GM10847 (cell line): ENCODE data around the gene SH3PXD2A.

Source experiments
- POLR2A ChIP-seq: IDR thresholded peaks from 2 replicates; pipeline ENCODE4 v1.6.1; 2011; ENCODE audit not compliant: insufficient read length; ENCODE audit errors: extremely low read depth

SH3PXD2A gene

DNA sequence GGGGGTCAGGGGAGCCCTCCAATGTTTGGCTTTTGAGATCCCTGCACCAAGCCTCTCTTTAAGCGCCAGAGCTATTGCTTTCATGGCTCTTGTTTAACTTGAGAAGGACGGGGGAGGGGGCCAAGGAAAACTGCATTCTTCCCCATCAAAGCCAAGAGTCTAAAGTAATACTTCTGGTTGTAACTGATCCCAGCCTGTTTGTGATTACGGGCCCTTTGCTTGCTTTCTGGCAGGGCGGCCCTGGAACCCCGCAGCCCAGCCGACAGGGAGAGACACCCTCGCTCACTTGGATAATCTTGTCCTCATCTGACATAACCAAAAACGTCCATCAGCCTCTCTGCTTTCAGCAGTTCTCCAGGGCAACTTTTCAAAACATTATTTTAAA is 207.1 kb downstream of the SH3PXD2A start:
- TF ChIP-seq POLR2A = no peak

DNA sequence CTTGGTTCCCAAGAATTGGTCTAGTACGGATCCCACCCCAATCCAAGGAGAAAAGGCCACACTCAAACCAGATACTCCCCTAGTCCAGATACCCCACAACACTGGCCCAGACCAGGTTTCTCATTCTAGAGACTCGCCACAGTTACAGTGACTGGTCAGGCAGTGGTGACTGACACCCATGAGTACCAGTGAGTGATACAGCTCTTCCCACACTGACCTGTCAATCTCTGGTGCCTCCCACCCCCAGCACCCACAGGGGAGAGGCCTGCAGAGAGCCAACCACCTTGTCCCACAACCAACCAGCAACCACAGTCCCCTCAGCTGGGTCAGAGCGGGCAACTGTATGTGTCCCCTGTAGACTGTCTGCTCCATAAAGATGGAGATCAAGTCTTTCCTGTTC is 209.1 kb downstream of the SH3PXD2A start:
- TF ChIP-seq POLR2A = no peak

DNA sequence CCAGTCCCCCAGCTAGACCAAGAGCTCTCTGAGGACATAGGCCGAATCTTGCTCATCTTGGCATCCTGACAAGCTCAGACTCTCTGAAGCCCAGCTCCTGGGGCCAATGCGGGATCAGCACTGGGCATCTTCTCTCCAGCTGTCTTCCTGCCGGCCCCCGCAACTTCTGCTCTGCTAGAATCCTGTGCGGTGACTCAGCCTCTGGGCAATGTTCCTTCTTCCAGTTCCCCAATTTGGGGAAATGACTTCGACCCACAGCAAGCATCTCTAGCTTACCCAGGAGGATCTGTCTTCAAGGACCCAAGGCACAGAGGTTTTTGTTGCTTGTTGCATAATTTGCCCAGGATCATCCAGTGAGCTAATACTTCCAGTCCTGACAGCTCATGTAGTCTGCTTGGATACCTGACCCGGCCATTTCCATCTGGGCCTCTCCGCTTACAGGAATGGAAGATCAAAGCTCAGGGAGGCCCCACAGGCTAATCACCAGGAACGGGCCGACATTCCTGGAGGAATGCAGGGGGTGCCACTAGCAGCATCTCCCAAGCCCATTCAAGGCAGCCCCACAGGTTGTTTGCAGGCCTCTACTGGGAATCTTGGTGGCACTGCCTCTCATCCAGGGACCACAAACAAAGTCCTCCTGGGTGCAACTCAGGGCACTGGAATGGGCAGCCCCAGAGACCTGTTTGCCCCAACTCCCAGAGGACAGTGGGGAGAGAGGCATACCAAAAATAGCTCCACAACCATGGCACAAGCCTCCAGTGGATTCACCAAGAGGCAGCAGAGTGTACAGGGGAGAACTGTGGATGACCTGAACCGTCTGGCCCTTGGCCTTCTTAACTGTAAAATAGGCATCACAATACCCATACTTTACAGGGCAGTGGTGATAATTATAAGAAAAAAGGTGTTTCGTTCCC is 210.0 kb downstream of the SH3PXD2A start:
- no peak for TF ChIP-seq POLR2A

DNA sequence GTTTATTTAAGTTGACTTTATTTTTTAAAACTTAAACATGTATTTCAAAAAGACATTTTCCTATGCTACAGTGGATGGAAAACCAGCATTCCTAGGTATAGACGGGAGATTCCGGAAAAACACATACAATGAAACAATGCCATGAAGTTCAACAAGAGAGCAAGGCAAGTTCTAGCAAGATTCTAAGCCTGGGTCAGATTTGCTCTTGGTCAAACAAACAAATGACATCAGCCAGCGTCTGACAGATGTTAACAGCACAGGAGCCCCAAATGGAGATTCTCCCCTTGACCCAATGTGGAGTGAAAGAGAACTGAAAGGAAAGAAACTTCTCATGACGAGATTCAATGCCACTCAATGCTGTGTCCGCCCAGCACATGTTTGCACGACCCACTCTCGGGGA is 212.0 kb downstream of the SH3PXD2A start:
- TF ChIP-seq POLR2A = no peak

DNA sequence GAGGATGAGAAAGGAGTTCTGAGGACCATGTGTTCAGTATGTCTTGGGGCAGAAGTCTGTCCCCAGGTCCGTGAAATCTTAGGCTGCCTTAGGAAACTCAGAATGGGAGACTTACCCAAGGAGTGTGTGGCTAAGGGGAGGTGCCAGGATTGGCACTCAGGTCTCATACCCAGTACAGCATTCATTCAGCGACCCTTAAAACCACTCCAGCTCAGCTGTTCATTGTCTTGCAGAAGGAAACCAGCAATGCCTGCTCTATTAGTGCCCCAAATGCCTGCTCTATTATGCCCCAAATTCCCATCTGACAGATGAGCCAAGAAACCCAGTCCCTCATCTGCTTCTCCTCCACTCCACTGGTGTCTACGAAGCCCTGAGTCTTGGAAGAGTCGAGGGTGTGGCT is 214.1 kb downstream of the SH3PXD2A start:
- TF ChIP-seq POLR2A = no peak

DNA sequence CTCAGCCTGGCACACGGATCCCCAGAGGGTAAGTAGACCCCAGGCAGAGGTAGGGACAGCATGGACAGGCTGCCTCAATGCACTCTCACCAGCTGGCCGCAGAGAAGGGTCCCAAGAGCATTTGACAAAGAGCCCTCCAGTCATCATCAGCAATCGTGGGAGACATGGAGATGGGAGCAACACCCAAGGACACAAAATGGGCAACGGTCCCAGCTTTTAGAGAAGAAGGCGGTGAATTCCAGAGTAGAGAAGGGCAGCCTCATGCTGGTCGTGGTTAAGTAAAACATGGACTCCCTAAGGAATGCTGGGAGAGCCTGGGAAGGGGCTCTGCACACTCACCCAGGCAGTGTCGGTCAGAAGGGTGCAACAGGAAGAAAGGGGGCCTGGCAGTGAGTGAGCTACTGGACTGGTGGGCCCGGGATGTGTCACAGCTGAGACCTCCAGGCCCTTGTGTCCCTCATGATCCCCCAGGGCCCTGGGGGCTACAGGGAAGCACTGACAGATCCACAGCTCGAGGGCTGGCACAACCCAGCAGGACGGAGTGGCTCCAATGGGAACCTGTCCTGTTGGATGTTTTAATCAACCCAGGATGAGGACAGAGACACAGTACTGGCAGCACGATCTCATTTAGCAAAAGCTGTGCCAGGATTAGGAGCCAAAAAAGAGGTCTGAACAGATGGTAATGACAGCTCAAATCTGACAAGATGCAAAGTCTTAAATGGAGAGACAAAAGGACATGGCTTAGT is 214.8 kb downstream of the SH3PXD2A start:
- TF ChIP-seq POLR2A = no peak

DNA sequence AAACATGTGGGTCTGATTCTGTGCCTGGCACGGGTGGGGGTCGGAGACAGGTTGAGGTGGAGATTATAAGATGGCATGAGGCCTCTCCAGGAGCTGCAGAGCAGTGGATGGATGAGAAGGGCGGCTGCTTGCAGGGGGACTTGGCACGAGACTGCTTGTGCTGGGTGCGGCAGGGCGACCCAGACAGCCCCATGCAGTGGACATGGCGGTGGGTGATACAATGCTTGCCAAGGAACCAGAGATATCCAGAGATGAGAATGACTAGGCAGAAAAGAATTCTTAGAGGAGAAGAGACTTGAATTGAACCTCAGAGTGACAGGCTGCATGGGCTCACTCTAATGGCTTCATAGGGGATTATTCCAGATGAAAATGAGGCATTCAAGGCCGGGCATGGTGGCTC is 216.4 kb downstream of the SH3PXD2A start:
- TF ChIP-seq POLR2A = no peak

DNA sequence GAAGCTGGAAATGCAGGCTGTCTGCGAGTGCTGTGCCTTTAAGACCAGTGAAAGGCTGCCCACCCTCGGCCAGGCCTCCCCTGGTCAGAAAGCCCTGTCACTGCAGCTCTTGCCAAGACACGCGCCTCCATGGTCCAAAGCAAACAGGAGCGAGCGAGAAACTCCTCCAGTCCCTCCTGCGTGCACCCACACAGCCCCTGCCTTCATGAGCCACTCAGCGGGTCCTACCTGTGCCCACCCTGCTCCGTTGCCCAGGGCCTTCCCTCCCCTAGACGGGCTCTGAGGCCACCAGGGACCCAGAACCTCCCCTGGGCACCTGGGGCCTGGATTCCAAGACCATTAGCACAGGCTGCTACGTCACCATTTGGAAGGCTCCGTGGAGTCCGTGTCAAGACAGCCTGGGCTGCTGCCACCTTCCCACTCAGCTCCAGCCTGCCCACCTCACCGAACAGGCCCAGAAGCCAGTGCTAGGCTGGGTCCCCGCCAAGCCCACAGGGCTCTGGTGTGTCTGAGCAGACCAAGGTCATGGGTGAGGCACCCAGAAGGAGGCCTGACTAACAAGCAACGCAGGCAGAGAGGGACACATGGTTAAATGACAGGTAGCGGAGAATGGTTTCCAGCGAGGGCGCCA is 217.3 kb downstream of the SH3PXD2A start:
- no peak for TF ChIP-seq POLR2A

DNA sequence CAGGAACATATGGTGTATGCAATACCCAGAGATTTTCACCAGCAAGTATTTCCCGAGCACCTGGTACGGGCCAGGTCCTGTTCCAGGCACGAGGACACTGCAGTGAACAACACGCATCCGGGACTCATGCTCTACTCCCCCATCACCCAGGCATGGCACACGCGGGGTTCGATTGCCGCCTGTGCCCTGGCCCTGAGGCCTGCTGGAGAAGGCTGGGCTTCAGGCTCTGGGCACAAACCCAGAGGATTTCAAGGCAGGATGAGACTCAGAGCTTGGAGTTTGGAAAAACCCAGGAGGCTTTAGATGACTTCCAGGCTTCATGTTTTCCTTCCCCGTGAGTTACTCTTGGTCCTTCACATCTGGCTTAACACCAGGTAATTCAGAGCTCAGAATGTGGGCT is 218.4 kb downstream of the SH3PXD2A start:
- TF ChIP-seq POLR2A = no peak

DNA sequence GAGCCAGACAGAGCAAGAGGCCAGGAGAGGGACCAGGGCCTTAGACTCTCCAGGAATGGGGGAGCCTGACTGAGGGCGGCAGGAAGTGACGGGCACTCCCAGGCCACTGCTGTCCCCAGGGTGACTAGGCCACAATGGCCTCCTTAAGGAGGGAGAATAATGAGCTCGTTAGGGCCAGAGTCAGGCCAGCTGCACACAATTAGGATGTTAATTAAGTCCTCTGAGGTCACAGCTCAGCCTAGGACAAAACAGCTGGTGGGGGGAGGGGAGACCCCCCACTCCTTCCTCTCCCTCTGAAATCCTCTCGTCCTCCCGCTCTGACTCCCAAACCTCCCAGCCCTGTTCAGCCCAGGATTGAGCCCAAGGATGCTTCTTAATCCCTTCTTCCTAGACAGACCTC is 218.9 kb downstream of the SH3PXD2A start:
- no peak for TF ChIP-seq POLR2A

DNA sequence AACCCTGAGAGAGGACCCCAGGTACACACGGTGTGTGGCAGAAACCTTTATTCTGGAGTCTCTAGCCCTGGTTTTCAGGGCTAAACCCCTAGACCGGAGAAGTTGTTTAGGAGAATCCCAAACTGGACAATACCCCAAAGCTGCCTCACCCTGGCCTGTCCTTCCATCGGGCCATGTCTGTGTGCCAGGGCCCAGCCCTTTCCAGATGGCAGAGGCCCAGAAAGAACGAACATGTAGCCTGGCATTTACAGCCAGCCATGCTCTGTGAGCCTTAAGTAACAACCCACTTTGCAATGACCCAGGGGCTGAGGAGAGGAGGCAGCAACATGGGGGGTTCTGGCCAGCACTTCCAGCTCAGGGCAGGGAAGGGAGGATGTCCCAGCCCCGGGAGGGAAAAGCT is 219.8 kb downstream of the SH3PXD2A start:
- no peak for TF ChIP-seq POLR2A

DNA sequence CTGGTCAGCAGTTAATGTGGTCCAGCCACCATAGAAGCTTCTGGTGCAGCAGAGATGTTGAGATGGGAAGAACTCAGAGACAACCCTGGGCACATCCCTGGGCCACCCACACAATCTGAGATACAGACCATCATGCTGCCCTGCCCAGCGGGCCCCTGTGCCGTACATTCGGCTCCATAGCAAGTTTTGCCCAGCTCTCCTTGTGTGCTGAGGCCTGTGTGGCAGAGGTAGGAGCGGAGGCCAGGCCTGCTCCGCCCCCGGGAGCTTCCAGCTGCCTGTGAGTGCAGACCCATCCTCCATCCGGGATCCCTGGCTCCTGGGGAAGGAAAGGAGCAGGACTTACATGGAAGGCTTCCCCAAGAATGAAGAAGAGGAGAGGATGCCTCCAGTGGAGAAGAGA is 221.5 kb downstream of the SH3PXD2A start:
- no peak for TF ChIP-seq POLR2A

DNA sequence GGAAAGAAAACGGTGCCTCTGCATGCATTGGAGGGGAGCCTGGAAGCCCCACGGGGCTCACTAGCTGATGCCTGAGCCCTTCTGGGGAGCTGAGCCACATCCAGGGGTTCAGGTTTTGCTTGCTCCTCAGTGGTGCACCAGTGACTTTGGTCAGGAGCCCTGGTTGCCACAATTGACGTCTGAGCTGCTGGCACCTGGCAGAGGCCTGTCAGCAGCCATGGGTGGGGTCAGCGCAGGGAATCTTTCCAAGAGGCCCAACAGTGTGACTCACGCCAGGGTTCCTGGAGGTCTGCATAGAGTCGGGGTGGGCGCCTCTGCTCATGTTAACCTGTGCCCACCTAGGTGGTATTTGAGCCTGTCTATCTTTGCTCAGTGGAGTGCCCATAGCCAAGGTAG is 223.1 kb downstream of the SH3PXD2A start:
- TF ChIP-seq POLR2A = no peak

DNA sequence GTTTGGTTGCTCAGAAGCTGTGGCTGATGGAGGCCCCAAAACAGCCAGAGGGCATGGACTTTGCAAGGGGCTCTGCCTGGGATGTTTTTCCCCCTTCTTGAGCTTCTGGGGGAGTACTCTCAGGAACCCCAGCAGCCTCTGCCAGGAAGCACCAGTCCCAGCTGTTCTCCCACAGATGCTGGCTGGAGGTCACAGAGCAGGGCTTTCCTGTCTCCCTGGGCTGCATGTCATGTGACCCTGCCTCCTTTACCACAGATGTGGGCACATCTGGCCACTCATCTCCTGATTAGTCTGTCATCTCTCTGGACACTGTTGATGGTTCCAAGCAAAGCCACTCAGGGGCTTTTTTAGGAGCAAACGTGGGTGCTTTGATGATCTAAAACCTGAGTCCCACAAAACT is 225.2 kb downstream of the SH3PXD2A start:
- no peak for TF ChIP-seq POLR2A

DNA sequence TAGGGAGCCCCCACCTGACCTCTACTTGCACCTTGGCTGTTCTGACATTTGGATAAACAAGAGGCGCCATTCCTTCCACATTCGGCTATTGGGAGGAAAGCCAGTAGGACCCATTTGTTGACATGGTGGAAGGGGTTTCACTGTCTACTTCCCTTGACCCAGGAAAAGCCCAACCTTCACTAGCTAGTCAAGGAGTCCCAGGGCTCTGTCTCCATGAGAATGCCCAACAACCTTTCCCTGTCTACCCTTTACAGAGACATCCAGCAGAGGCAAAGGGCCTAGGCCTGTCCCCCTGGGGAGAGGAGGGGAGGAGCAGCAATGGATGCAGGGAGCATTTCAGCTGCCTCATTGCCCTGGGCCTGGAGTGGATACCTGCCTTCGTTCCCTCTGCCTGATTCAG is 225.8 kb downstream of the SH3PXD2A start:
- no peak for TF ChIP-seq POLR2A

DNA sequence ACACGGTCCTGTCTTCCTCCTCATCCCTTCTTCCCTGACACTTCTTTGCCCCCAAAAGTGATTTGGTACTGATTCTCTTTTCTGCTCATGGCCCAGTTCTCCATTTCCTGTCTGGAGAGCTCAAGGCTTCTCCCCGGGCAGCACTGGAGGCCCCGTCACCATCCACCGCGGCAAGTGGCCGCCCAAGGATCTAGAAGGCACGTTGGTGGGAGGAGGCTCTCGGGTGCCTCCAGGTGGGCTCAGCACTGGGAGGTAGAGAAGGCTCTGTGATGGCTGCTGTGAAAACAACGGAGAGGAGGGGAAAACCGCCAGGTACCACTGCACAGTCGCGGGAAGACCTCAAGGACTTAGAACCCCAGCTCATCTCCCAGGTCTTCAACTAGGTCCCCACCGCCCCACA is 227.5 kb downstream of the SH3PXD2A start:
- no peak for TF ChIP-seq POLR2A

DNA sequence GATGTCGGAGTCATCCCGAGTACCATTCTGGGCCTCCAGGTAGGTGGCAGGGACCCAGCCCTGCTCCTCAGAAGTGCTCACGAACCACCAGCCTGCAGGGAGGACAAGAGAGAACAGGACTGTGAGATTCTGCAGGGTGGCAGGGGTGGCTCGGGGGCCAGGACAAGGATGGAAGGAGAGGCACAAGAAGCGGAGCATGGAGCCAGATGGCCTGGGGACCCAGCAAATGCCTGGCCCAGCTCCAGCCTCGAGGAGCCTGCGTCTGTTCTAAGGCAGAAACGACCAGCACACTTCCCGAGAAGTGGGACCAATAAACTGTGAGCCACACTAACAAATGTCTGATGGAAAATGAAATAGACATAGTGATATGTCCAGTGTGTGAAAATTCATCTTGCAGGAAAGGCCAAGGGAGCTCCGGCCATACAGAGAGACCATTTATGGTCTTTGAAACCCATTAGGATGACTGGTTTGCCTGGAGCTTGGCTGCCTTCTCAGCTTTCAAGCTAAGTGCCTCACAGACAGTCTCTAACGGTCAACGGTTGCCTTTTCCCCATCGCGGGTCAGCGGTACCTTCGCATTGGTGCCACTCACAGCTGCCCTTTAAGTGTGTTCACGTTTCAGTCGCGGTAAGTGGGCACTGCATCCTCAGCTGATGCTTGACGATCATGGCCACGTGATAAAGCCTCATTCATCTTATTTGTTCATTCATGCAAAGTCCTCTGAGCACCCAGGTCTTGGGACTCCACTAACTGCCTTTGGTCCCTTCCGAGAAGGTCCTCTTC is 228.1 kb downstream of the SH3PXD2A start:
- no peak for TF ChIP-seq POLR2A
